GM06990 (cell line): ENCODE measurements around the gene SLMAP.

ENCODE experiments used
- DNase-seq: peaks from one replicate; pipeline ENCODE4 v3.0.0-alpha.2; 2011; ENCODE audit not compliant: insufficient read length; ENCODE audit errors: extremely low read depth
- H3K27me3 ChIP-seq: replicated peaks from 2 replicates; pipeline ENCODE4 v1.6.0; 2011; ENCODE audit warnings: low read length; ENCODE audit not compliant: control insufficient read depth, insufficient read depth
- H3K36me3 ChIP-seq: 2 replicates; pipeline ENCODE4 v1.5.1; 2011; ENCODE audit warnings: low read length; ENCODE audit not compliant: control insufficient read depth, insufficient read depth
- H3K4me3 ChIP-seq: replicated peaks from 2 replicates; pipeline ENCODE4 v1.5.1; 2011; ENCODE audit warnings: low read depth, mild to moderate bottlenecking, control low read depth, low read length
- CTCF ChIP-seq: IDR thresholded peaks from 2 replicates; pipeline ENCODE4 v1.5.1; 2011; ENCODE audit warnings: low read length, control low read depth, mild to moderate bottlenecking, inconsistent platforms; ENCODE audit not compliant: insufficient read depth, poor library complexity, severe bottlenecking

SLMAP gene

DNA sequence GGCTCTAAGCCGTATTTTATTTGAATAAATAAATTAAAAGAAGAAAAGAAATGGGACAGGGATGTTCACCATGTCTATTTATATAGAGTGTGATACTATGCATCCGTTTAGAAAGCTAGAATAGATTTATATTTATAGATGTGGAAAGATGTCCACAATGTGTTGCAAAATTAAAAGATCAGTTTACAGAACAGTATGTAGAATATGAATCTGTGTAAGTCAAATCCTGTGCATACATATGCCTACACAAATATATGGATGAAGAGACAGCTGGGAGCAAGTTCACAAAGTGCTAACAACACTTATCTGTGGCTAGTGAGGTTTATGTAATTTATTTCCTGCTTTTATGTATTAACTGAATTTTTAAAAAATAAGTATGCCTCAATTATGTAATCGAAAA, 25.4 kb upstream of the SLMAP start:
- Histone ChIP-seq H3K36me3 (no peaks in the 10 kb centered on the region), H3K4me3 (no peak overlapping the region), H3K27me3 (no peaks in the 10 kb centered on the region)
- TF ChIP-seq CTCF = no peak
- DNase-seq = no peak

DNA sequence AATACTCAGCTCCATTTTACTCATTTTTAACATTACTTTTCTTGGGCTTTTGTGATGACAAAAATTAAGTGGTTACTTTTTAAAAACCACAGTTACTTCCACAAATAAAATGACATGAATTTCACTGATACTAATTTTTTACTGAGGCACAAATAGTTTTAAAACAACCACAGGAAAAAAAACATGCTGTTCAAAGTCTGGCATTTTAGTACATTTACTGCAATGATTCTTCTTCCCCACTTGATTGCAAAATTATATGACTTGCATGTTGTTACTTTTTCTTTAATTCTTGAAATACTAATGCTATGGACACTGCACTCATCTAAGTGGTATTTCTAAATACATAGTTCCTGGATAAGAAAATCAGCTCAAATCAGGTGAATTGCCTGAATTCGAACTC, 24.8 kb upstream of the SLMAP start:
- TF ChIP-seq CTCF = no peak
- no peak for DNase-seq
- no peak overlapping the region for H3K4me3 ChIP-seq
- H3K27me3 ChIP-seq = no peaks in the 10 kb centered on the region
- no peaks in the 10 kb centered on the region for H3K36me3 ChIP-seq

DNA sequence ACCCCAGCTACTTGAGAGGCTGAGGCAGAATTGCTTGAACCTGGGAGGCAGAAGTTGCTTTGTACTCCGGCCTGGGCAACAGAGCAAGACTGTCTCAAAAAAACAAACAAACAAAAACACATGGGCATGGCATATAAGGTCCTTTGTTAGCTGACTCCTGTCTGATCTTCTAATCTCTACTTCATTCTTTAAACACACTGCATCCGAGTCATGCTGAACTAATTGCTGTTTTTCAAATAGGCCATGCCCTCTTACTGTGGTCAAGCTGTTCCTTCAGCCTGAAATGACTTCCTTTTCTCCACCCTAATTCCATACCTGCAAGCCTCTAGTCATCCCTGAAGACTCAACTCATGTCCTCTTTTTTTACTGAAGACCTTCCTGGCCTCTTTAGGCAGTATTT, 22.3 kb upstream of the SLMAP start:
- DNase-seq = no peak
- TF ChIP-seq CTCF = no peak
- no peaks in the 10 kb centered on the region for H3K27me3 ChIP-seq
- H3K36me3 ChIP-seq = no peaks in the 10 kb centered on the region
- no peak overlapping the region for H3K4me3 ChIP-seq

- no peak for DNase-seq
- no peaks in the 10 kb centered on the region for H3K27me3 ChIP-seq
- no peak overlapping the region for H3K4me3 ChIP-seq
- TF ChIP-seq CTCF = no peak
- no peaks in the 10 kb centered on the region for H3K36me3 ChIP-seq
Measured at GRCh38 chr3:57735405-57735804, 20.7 kb upstream of the SLMAP start.

DNA sequence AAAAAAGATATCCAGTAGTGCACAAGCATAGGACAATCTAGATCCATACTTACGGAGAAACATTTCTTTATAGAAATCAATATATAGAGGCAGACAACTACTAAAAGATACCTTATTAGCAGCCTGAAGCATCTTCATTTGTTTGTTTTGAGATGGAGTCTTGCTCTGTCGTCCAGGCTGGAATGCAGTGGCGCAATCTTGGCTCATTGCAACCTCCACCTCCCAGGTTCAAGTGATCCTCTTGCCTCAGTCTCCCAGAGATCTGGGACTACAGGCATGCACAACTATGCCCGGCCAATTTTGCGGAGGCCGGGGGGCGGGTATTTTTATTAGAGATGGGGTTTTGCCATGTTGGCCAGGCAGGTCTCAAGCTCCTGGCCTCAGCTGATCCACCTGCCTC, 18.3 kb upstream of the SLMAP start:
- TF ChIP-seq CTCF = no peak
- no peaks in the 10 kb centered on the region for H3K36me3 ChIP-seq
- no peak for DNase-seq
- no peaks in the 10 kb centered on the region for H3K27me3 ChIP-seq
- H3K4me3 ChIP-seq = no peak overlapping the region

GRCh38 chr3:57738391-57738790, 17.7 kb upstream of the SLMAP start:
- TF ChIP-seq CTCF = no peak
- H3K4me3 ChIP-seq = no peak overlapping the region
- H3K36me3 ChIP-seq = no peaks in the 10 kb centered on the region
- no peaks in the 10 kb centered on the region for H3K27me3 ChIP-seq
- DNase-seq = no peak
